HFF-Myc (cell line): Measurements from ENCODE around the gene PDE10A.

Experiments used
- DNase-seq: peaks from one replicate; pipeline ENCODE4 v3.0.0-alpha.2; 2011; ENCODE audit warnings: low read depth; ENCODE audit errors: extremely low read depth
- H3K4me3 ChIP-seq: replicated peaks from 2 replicates; pipeline ENCODE4 v1.5.1; 2011; ENCODE audit warnings: low read depth, mild to moderate bottlenecking, control low read depth, low read length
- CTCF ChIP-seq: IDR thresholded peaks from 2 replicates; pipeline ENCODE4 v1.5.1; 2012; ENCODE audit warnings: mild to moderate bottlenecking, low read depth, low read length, control low read depth; ENCODE audit errors: missing control alignments

PDE10A gene

GRCh38 chr6:165345700-165346099 is 317.3 kb downstream of the PDE10A start:
- DNase-seq = no peak
- no peak for TF ChIP-seq CTCF
- no peak overlapping the region for H3K4me3 ChIP-seq

GRCh38 chr6:165340532-165340931 is 322.5 kb downstream of the PDE10A start:
- no peak for TF ChIP-seq CTCF
- no peak for DNase-seq
- H3K4me3 ChIP-seq = no peak overlapping the region

GRCh38 chr6:165325609-165326008 is 337.4 kb downstream of the PDE10A start:
- DNase-seq = no peak
- no peak for TF ChIP-seq CTCF
- H3K4me3 ChIP-seq = no peak overlapping the region

DNA sequence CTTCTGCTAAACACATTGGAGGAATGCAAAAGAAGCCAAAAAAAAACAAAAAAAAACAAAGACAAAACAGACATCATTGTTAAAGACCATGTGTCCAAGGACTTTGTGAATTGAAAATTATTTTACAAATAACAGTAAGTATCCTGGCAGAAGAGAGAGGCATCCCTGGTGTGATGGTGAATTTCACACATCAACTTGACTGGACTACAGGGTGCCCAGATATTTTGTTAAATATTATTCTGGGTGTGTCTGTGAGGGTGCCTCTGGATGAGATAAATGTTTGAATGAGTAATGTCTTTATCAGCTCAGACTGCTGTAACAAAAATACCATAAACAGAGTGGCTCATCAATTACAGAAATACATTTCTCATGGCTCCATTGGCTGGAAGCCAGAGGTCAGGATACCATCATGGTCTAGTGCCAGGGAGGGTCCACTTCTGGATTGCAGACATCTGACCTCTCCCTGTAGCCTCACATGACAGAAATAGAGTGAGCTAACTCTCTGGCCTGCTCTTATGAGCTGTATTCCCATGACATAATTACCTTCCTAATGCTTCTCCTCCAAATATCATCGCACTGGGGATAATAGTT is 341.4 kb downstream of the PDE10A start:
- no peak for TF ChIP-seq CTCF
- DNase-seq = no peak
- no peak overlapping the region for H3K4me3 ChIP-seq

DNA sequence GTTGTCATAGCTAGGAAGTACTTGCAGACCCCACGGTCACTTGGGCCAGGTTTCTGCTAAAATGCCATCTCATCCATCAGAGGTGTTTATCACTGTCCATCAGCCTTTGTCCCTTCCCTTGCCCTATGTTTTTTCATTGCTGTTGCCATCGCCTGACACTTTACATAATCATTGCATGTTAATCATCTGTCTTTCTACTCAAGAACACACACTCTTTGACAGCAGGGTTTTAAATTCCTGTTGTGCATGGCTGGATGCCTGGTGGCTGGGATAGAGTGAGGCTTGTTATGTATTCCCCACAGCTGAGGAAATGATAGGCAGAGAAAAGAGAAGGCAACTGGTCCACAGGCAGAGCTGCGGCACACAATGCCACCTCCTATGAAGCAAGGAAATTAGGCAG is 341.9 kb downstream of the PDE10A start:
- no peak for TF ChIP-seq CTCF
- DNase-seq = no peak
- no peak overlapping the region for H3K4me3 ChIP-seq

DNA sequence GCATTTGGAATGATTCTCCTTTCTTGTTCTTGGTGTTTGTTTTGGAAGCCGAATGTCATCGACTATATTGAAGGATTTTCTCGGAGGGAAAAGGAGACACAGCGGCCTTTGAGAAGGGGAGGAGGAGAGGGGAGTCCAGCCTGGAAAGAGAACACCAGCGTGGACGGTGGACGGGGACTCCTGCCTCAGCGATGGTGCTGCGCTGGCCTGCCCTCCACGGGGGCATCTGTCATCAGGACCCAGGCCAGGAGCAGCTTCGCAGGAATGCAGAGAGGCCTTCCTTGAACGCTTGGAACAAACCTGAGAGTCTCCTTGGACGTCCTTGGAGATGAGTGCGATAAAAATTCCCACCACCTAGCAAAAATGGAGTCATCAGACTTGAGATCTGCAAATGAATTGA is 345.3 kb downstream of the PDE10A start:
- DNase-seq = no peak
- TF ChIP-seq CTCF = no peak

GRCh38 chr6:165308926-165309731 is 353.9 kb downstream of the PDE10A start, which contains the start of gene C6orf118:
Gene C6orf118 (minus strand): TSS chr6:165309605. CDS start chr6:165309586, 19 bp downstream.
- TF ChIP-seq CTCF = no peak
- no peak for DNase-seq
- H3K4me3 ChIP-seq = no peak within 1 kb of the TSS

More for the DNA sequence above, 345.3 kb downstream of the PDE10A start:
- H3K4me3 ChIP-seq = no peak overlapping the region
